Superior temporal gyrus (tissue), 1 donor: ENCODE results near the gene GPX2.
"Not testable (repeated sequence)": the region's sequence is repeated elsewhere in the genome, so short reads cannot be mapped to it uniquely, and the experiment has no call there.

Experiments
- DNase-seq: peaks from one replicate; pipeline ENCODE4 v3.0.0-alpha.2; 2016; ENCODE audit errors: extremely low spot score

GPX2 gene

DNA sequence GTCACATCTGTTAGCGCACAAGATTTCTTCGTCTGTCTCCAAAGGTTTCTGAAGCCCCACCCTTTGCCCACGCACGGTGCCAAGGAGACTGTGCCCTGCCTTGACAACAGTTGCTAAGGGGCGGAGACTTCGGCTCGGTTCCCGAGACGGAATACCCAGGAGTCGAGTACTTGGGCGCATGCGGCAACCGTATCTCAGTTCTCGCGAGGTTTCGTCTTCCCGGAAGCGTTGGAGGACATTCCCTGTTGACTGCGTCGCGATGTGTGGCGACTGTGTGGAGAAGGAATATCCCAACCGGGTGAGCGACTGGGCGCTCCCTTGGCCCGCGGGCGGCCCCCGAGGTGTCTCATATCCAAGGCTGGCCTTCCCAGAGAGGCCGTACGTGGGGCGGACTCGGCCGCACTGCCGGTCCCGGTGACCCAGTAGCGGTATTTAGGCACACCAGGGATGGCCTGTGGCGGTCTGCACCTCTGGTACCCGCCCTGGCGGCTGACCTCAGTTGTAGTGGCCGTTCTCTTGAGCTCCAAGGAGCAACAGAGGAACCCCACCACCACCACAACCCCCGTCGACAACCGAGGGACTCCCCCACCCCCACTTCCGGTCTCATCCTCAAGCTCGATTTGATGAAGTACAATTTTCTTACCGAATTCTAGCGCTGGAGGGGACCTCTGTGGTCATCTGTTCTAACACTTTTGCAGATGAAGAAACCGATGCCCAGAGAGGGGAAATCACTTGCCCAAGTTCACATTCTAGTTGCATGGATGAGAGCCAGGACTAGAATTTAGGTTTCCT lies 28.1 kb downstream of the GPX2 start, which contains the start of gene CHURC1:
Gene CHURC1 (plus strand): TSS at position 219 of the 792 bp plus-strand sequence. CDS start 41 bp downstream, at position 260.
- DNase-seq, result peak; percentile 99

DNA sequence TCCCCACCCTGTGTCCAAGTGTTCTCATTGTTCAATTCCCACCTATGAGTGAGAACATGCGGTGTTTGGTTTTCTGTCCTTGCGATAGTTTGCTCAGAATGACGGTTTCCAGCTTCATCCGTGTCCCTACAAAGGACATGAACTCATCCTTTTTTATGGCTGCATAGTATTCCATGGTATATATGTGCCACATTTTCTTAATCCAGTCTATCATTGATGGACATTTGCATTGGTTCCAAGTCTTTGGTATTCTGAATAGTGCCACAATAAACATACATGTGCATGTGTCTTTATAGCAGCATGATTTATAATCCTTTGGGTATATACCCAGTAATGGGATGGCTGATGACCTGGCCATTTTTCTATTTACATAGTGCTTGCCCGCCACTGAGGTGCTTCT lies 29.1 kb downstream of the GPX2 start:
- DNase-seq, result not testable (repeated sequence)

GRCh38 chr14:64912261-64912660 lies 30.3 kb downstream of the GPX2 start:
- DNase-seq, result no peak

- DNase-seq, result peak; percentile 50
Measured at GRCh38 chr14:64910847-64911495, 31.6 kb downstream of the GPX2 start.

DNA sequence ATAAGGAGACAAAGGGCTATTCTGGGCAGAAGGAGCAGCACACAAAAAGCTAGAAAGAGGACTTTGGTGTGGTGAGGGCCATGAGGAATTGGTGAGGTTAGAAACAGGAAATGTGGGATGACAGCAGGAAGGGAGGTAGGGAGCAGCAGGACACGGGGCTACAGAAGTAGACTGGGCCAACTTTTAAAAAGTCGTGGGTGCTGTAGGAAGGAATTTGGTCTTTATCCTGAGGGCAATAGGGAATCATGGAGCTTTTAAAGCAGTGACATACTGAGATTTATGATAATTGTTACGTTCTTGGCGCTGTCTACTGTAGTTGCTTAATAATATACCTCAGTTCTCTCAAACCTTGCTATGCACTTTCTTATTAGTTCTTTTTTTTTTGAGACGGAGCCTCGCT lies 36.5 kb downstream of the GPX2 start:
- no peak for DNase-seq

GRCh38 chr14:64899958-64900357 lies 42.6 kb downstream of the GPX2 start:
- no peak for DNase-seq

DNA sequence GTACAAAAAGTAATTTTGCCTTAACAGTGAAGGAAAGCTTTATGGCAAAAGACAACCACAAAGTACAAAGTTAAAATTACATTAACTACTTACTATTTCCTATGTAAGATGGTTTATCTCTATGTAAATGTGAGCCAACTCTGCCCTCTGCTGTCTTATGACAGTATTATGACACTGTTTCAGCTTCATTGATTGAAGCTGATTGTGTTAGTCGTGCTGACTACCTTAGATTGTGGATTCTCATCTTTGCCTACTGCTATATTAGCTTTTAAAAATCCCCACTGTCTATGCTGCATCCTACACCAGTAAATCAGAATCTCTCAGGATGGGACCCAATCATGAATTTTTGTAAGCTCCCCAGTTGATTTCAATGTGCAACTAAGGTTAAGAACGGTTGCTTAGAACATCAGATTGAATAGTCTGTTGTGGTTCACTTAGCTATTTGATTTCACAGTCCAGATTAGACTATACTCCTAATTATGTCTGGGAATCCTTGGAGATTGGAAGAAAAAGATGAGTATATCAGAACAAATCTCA lies 50.6 kb downstream of the GPX2 start:
- peak; percentile 86 for DNase-seq

DNA sequence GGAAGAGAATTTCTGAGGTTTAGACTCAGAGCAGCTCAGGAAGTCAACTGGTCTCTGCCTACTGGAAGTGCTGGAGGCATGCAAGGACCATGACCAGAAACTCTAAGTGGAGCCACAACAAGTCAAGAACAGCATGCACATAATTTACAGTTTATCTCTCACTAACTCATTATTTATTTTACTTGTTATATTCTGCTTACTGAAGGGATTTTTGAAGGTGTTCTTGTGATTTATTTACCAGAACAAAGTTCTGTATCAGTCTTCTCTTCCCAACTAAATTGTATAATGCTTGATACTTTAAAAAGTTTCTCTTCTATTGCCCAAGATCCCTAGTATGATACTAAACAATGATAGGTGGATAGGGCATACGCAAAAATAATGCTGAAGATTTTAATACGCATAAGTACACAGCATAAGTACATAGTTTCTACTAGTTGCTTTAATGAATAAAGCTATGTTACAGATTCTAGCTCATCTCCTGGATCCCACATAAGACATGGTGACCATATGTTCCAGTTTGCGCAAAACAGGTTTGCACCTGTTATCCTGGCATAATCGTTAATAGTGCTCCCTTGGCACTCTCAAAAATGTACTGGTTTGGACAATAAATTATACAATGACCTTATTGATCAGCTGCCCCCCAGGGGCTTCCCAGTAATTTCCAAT lies 51.2 kb downstream of the GPX2 start:
- DNase-seq, result no peak

DNA sequence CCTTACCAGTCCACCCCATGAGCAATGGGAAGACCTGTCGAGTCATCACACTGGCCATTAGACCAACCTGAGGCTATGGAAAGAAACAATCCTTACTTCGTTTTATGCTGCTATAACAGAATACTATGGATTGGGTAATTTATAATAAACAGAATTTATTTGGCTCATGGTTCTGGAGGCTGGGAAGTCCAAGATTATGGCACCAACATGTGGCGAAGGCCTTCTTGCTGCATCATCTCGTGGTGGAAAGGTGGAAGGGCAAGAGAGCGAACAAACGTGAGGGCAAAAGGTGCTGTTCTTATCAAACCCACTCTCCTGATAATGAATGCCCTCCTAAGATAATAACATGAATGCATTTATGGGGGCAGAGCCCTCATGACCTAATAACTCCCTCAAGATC lies 53.2 kb downstream of the GPX2 start:
- no peak for DNase-seq
